WI38 (cell line): ENCODE results near the gene SLC35B2.
A peak's percentile ranks its signal among the peaks of the same experiment; 100 is the strongest.

Experiments
- H3K4me3 ChIP-seq: 2 replicates; pipeline ENCODE4 v1.5.1; 2011; ENCODE audit warnings: low read depth, mild to moderate bottlenecking, control low read depth, low read length
- TF ChIP-seq, protein P1 (sequence below): IDR thresholded peaks from 2 replicates; pipeline ENCODE4 v1.5.1; 2012; ENCODE audit warnings: low read depth, mild to moderate bottlenecking, control low read depth, low read length

Gene SLC35B2

DNA sequence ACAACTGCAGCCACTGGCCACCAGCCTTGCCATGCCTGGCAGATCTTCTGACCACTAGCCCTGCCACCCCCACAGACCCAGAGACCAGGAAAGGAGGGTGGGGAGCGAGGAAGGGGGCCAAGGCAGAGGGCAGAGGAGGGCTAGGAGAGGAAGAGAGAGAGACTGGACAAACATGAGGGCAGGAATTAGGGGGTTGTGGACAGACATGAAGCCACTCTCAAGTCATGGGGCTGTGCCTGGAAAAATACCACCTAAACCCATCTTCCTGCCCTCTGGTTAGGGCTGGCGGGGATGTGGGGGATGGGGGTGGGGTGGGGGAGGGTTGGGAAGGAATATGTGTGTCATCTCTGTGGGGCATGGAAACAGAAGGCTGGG is 35.4 kb downstream of the SLC35B2 start:
- no peak overlapping the region for H3K4me3 ChIP-seq
- TF ChIP-seq, protein P1, sequence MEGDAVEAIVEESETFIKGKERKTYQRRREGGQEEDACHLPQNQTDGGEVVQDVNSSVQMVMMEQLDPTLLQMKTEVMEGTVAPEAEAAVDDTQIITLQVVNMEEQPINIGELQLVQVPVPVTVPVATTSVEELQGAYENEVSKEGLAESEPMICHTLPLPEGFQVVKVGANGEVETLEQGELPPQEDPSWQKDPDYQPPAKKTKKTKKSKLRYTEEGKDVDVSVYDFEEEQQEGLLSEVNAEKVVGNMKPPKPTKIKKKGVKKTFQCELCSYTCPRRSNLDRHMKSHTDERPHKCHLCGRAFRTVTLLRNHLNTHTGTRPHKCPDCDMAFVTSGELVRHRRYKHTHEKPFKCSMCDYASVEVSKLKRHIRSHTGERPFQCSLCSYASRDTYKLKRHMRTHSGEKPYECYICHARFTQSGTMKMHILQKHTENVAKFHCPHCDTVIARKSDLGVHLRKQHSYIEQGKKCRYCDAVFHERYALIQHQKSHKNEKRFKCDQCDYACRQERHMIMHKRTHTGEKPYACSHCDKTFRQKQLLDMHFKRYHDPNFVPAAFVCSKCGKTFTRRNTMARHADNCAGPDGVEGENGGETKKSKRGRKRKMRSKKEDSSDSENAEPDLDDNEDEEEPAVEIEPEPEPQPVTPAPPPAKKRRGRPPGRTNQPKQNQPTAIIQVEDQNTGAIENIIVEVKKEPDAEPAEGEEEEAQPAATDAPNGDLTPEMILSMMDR = no peak

DNA sequence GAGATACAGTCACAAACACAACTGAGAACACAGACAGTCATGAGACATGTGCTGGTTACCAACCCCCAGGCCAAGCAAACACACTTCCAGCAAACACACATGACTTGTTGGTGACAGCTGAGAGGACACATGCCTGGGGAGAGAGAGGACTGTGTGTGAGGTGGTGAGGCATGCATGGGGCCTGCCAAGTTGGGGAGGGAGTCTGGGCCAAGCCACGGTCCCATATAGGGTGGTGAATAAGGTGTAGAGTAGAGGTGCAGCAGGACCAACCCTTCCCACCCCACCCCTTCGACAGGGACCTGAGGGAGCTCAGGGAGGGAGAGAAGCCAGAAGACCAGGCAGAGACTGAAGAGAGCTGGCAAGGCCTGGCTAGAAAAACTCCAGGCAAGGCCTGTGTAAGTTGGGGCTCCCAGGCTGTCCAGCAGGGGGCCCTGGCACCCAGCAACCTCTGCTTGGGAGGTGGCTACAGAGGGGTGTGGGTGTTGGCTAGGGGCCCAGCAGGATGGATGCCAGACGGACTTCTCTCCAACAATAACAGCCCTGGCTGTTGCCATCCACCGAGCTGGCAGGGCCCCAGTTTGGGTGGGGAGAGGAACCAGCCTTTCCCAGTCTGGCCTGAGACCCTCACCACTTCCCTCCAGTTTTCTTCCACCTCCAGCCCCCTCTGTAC is 35.9 kb downstream of the SLC35B2 start:
- TF ChIP-seq, protein P1 = peak; percentile 78
- no peak overlapping the region for H3K4me3 ChIP-seq

DNA sequence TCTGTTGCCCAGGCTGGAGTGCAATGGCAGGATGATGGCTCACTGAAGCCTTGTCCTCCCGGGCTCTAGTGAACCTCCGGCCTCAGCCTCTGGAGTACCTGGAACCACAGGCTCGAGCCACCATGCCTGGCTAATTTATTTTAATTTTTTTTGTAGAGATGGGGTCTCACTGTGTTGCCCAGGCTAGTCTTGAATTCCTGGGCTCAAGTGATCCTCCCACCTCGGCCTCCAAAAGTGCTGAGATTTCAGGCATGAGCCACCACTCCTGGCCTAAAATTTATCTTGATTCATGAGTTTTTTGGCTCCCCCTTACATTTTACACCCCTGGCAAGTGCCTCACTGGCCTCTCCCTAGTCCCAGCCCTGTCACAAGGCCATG is 36.4 kb downstream of the SLC35B2 start:
- no peak overlapping the region for H3K4me3 ChIP-seq
- TF ChIP-seq, protein P1 = no peak

DNA sequence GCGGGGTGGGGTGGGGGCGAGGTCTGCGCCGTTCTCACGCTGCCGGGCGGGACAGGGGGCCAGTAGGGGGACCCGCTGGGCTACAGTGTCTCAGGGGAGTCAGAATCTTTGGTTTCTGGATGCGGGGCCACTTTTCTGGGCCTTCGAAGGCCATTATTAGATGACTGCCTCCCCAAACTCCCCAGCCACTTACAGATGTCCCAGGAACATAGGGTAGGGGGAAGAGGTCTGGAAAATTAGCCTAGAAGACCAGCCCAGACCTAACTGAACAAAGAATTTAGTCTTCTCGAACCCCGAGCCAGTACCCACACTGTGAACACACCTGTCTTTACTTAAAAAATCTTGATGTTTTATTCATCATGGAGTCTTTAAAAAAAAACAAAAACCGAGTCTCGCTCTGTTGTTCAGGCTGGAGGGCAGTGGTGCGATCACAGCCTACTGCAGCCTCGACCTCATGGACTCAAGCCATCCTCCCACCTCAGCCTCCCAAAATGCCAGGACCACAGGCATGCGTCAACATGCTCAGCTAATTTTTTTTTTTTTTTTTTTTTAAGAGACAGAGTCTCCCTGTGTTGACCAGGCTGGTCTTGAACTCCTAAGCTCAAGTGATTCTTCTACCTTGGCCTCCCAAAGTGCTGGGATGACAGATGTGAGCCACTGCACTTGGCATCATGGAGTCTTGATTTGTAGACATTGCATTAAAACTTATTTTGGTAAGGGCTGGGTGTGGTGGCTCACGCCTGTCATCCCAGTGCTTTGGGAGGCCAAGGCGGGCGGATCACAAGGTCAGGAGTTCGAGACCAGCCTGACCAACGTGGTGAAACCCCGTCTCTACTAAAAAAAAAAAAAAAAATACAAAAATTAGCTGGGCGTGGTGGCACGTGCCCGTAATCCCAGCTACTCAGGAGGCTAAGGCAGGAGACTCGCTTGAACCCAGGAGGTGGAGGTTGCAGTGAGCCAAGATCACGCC is 37.2 kb downstream of the SLC35B2 start:
- TF ChIP-seq, protein P1 = no peak
- no peak overlapping the region; the same call in 1 of the 2 replicates for H3K4me3 ChIP-seq

DNA sequence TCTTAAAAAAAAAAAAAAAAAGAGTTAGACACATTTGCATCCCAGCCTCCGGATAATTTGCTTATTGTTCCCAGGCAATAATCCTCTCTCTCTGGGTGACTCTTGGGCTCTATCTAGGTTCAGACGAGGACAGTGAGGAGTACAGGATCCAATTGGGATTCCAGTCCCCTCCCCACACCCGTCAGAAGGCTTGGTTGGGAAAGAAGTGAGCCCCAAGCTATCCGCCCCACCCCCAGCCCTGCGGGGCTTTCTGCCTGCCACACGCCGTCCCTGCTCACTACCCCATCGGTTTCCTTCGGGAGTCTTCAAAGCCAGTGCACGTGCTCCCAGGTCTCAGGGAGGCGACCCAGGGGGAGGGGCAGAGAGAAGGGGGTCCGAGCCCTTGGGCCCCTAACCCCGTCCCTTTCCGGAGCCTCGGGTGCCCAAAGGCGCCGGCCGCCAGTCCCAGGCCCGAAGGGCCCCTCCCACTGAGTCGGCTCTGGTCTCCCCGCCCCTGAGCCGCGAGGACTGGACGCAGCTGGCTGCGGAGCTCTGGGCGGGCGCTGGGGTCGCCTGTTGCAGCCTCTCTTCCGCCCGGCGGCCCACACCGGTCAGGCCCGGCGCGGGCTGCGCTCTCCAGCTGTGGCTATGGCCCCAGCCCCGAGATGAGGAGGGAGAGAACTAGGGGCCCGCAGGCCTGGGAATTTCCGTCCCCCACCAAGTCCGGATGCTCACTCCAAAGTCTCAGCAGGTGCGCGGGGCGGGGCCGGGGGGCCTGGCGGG is 38.1 kb downstream of the SLC35B2 start:
- peak overlapping the region; percentile 54 for H3K4me3 ChIP-seq
- TF ChIP-seq, protein P1 = no peak

DNA sequence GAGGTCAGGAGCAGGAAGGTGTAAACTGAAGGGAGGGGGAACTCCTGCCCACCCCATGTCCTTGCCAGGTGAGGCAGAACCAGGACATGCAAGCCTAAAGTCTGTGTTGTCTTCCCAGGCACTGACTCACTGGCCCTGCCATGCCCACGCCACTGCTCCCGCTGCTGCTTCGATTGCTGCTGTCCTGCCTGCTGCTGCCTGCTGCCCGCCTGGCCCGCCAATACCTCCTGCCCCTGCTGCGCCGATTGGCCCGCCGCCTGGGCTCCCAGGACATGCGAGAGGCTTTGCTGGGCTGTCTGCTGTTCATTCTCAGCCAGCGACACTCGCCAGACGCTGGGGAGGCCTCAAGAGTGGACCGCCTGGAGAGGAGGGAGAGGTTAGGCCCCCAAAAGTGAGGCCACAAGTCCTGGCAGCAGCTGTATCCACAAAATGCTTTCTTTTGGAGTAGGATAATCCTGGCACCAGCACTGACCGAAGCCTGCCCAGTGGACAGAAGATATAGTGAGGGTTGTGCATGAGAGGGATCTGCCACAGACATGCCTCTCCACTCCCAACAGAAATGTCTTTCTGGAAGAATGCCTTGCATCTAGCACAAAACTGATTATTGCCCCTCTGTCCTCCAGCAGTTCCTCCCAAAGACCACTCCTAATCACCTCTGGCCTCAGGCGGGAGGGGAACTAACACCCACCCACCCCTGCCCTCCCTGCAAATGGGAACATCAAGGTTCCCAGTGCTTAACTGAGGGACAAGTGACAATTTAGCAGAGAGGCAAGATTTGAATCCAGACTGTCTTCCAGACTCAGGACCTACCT is 39.8 kb downstream of the SLC35B2 start:
- TF ChIP-seq, protein P1 = no peak
- H3K4me3 ChIP-seq = no peak overlapping the region
